ENCODE measurements around the gene ZNF761.
"Not testable (repeated sequence)": the region's sequence is repeated elsewhere in the genome, so short reads cannot be mapped to it uniquely, and the experiment has no call there.

DNA sequence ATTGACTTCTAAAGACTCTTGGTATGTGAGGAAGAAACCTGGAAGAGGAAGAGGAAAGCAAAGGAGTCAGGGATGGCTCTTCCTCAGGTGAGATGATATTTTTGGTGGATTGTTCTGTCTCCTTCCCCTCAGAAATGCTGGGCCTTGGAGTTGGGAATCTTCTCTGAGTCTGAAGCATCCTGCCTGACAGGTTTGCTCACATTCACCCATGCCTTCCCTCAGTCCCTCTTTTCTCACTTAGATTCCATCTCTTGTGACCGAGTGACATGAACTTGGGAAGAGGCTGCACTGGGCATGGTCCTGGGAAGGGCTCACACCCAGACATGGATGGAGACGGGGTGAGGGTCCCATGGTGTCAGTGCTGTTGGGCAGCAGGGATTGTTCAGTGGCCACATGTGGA lies 52.0 kb downstream of the ZNF761 start:
- TF ChIP-seq POLR2A (IDR thresholded peaks at IDR 0.05), result not testable (repeated sequence)
- TF ChIP-seq, protein P1, sequence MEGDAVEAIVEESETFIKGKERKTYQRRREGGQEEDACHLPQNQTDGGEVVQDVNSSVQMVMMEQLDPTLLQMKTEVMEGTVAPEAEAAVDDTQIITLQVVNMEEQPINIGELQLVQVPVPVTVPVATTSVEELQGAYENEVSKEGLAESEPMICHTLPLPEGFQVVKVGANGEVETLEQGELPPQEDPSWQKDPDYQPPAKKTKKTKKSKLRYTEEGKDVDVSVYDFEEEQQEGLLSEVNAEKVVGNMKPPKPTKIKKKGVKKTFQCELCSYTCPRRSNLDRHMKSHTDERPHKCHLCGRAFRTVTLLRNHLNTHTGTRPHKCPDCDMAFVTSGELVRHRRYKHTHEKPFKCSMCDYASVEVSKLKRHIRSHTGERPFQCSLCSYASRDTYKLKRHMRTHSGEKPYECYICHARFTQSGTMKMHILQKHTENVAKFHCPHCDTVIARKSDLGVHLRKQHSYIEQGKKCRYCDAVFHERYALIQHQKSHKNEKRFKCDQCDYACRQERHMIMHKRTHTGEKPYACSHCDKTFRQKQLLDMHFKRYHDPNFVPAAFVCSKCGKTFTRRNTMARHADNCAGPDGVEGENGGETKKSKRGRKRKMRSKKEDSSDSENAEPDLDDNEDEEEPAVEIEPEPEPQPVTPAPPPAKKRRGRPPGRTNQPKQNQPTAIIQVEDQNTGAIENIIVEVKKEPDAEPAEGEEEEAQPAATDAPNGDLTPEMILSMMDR (IDR thresholded peaks at IDR 0.05), result not testable (repeated sequence)
